H9 (cell line): ENCODE results near the gene VAV1. TPM values are rescaled to one million over a fixed set of nuclear protein-coding genes. Genes with fewer than 3 reads are reported as not detected.

Source experiments
- DNase-seq: peaks from one replicate; pipeline ENCODE4 v3.0.0-alpha.2; 2017
- H2AFZ ChIP-seq: one replicate; pipeline ENCODE4 v1.6.1; 2013; ENCODE audit warnings: mild to moderate bottlenecking, low read length, control low read depth, moderate library complexity
- H2AK5ac ChIP-seq: 2 replicates; pipeline ENCODE4 v1.6.1; 2013; ENCODE audit warnings: low read length, control low read depth, mixed read lengths; ENCODE audit not compliant: insufficient read length
- H2BK120ac ChIP-seq: one replicate; pipeline ENCODE4 v1.6.1; 2013; ENCODE audit warnings: low read depth, mild to moderate bottlenecking, low read length, control low read depth, inconsistent platforms; ENCODE audit not compliant: poor library complexity, severe bottlenecking
- H2BK12ac ChIP-seq: 2 replicates; pipeline ENCODE4 v1.6.1; 2013; ENCODE audit warnings: low read length, control low read depth, mixed read lengths, low read depth; ENCODE audit not compliant: insufficient read length
- H2BK15ac ChIP-seq: 2 replicates; pipeline ENCODE4 v1.6.1; 2013; ENCODE audit warnings: low read depth, low read length, control low read depth
- H2BK20ac ChIP-seq: one replicate; pipeline ENCODE4 v1.6.1; 2013; ENCODE audit warnings: low read depth, mild to moderate bottlenecking, low read length, control low read depth, inconsistent platforms; ENCODE audit not compliant: poor library complexity, severe bottlenecking
- H2BK5ac ChIP-seq: 2 replicates; pipeline ENCODE4 v1.6.1; 2013; ENCODE audit warnings: low read length, control low read depth, mixed read lengths; ENCODE audit not compliant: insufficient read length
- H3K14ac ChIP-seq: 2 replicates; pipeline ENCODE4 v1.6.1; 2013; ENCODE audit warnings: low read length, control low read depth; ENCODE audit not compliant: insufficient read depth
- H3K18ac ChIP-seq: 2 replicates; pipeline ENCODE4 v1.6.1; 2013; ENCODE audit warnings: low read depth, mild to moderate bottlenecking, mixed read lengths, low read length, control low read depth; ENCODE audit not compliant: insufficient read length
- H3K23ac ChIP-seq: 2 replicates; pipeline ENCODE4 v1.6.1; 2013; ENCODE audit warnings: low read length, control low read depth, mixed read lengths, low read depth; ENCODE audit not compliant: insufficient read length
- H3K23me2 ChIP-seq: 2 replicates; pipeline ENCODE4 v1.6.1; 2013; ENCODE audit warnings: low read depth, mild to moderate bottlenecking, mixed read lengths, low read length, control low read depth; ENCODE audit not compliant: insufficient read length, poor library complexity, severe bottlenecking
- H3K27ac ChIP-seq: 2 replicates; pipeline ENCODE4 v1.5.1; 2013; ENCODE audit warnings: low read length, control low read depth, mixed read lengths, low read depth; ENCODE audit not compliant: insufficient read length
- H3K27me3 ChIP-seq: 2 replicates; pipeline ENCODE4 v1.6.1; 2013; ENCODE audit warnings: low read length, control low read depth, inconsistent platforms; ENCODE audit not compliant: insufficient read depth
- H3K4ac ChIP-seq: 2 replicates; pipeline ENCODE4 v1.6.1; 2013; ENCODE audit warnings: low read depth, mild to moderate bottlenecking, control low read depth, inconsistent platforms, low read length, moderate library complexity
- H3K4me1 ChIP-seq: 2 replicates; pipeline ENCODE4 v1.6.1; 2013; ENCODE audit warnings: low read length, control low read depth, inconsistent platforms; ENCODE audit not compliant: insufficient read depth
- H3K4me2 ChIP-seq: 2 replicates; pipeline ENCODE4 v1.6.1; 2013; ENCODE audit warnings: low read length, control low read depth, mixed read lengths; ENCODE audit not compliant: insufficient read length, insufficient read depth
- H3K56ac ChIP-seq: 2 replicates; pipeline ENCODE4 v1.6.1; 2013; ENCODE audit warnings: low read depth, mild to moderate bottlenecking, mixed read lengths, low read length, control low read depth; ENCODE audit not compliant: insufficient read length
- H3K79me1 ChIP-seq: 2 replicates; pipeline ENCODE4 v1.6.1; 2013; ENCODE audit warnings: low read depth, mild to moderate bottlenecking, moderate library complexity, low read length, control low read depth, inconsistent platforms; ENCODE audit not compliant: insufficient read depth, poor library complexity, severe bottlenecking
- H3K79me2 ChIP-seq: 2 replicates; pipeline ENCODE4 v1.6.1; 2013; ENCODE audit warnings: low read length, control low read depth, inconsistent platforms; ENCODE audit not compliant: insufficient read depth
- H3K9ac ChIP-seq: 2 replicates; pipeline ENCODE4 v1.6.1; 2013; ENCODE audit warnings: low read length, control low read depth, mixed read lengths; ENCODE audit not compliant: insufficient read length; ENCODE audit errors: extremely low read depth
- H3K9me3 ChIP-seq: one replicate; pipeline ENCODE4 v1.6.1; 2013; ENCODE audit warnings: low read depth, low read length, inconsistent platforms; ENCODE audit not compliant: control insufficient read depth
- H3T11ph ChIP-seq: one replicate; pipeline ENCODE4 v1.6.1; 2013; ENCODE audit warnings: mild to moderate bottlenecking, low read length, control low read depth, inconsistent platforms
- H4K20me1 ChIP-seq: one replicate; pipeline ENCODE4 v1.6.1; 2013; ENCODE audit not compliant: control insufficient read depth, insufficient read length, insufficient read depth
- H4K5ac ChIP-seq: 2 replicates; pipeline ENCODE4 v1.6.1; 2013; ENCODE audit warnings: low read depth, mild to moderate bottlenecking, mixed read lengths, low read length, control low read depth; ENCODE audit not compliant: insufficient read length
- H4K8ac ChIP-seq: replicated peaks from 2 replicates; pipeline ENCODE4 v1.6.1; 2013; ENCODE audit warnings: low read length, control low read depth, mixed read lengths, low read depth; ENCODE audit not compliant: insufficient read length
- H4K91ac ChIP-seq: 2 replicates; pipeline ENCODE4 v1.6.1; 2013; ENCODE audit warnings: low read depth, mild to moderate bottlenecking, moderate library complexity, mixed read lengths, low read length, control low read depth; ENCODE audit not compliant: insufficient read length
- H3K27ac Mint-ChIP-seq, 3 experiments: 2 replicates in 2 of 3; 3 replicates in 1 of 3; pipeline ENCODE4 v1.8.0; 2020 to 2021; ENCODE audit warnings: mixed read lengths in 3 of 3, mild to moderate bottlenecking in 1 of 3, moderate library complexity in 1 of 3
- H3K27me3 Mint-ChIP-seq: 2 replicates; pipeline ENCODE4 v1.8.0; 2021; ENCODE audit warnings: low read depth, mild to moderate bottlenecking, moderate library complexity, mixed read lengths
- H3K36me3 Mint-ChIP-seq, 3 experiments: 2 replicates in 2 of 3; 3 replicates in 1 of 3; pipeline ENCODE4 v1.8.0; 2020 to 2021; ENCODE audit warnings: low read depth in 3 of 3, mixed read lengths in 3 of 3; ENCODE audit not compliant: insufficient read depth in 1 of 3
- H3K4me1 Mint-ChIP-seq, 2 experiments: 2 replicates each; pipeline ENCODE4 v1.8.0; 2020; ENCODE audit warnings: mixed read lengths in 2 of 2
- H3K4me3 Mint-ChIP-seq, 2 experiments: 2 replicates in 1 of 2; 3 replicates in 1 of 2; pipeline ENCODE4 v1.8.0; 2020 to 2021; ENCODE audit warnings: mild to moderate bottlenecking in 2 of 2, mixed read lengths in 2 of 2, moderate library complexity in 1 of 2
- H3K9me3 Mint-ChIP-seq, 2 experiments: 2 replicates in 1 of 2; 3 replicates in 1 of 2; pipeline ENCODE4 v1.8.0; 2020; ENCODE audit warnings: mild to moderate bottlenecking in 2 of 2, mixed read lengths in 2 of 2, moderate library complexity in 1 of 2
- WGBS: extraction: QIAGEN DNeasy Blood & Tissue Kit; methylation state at CpG from one replicate; pipeline ENCODE4 v1.1.7; 2013; ENCODE audit warnings: missing lambda C conversion rate, low lambda C conversion rate, mixed read lengths; ENCODE audit not compliant: insufficient read length; ENCODE audit errors: extremely low coverage; 5-methylcytosine and 5-hydroxymethylcytosine counted together
- total RNA-seq: library from RNA; stranded (reverse); gene quantifications from 2 replicates; pipeline ENCODE4 v1.2.1, GENCODE V29; 2021
- TF ChIP-seq, protein P1 (sequence below): fragments of 200-600 bp; sonication (generic); conservative IDR thresholded peaks from 3 replicates; pipeline ENCODE4 v1.8.0; 2021; ENCODE audit warnings: antibody characterized with exemption, mild to moderate bottlenecking

The VAV1 gene
- total RNA-seq, 1 experiment from 2014 or later, result 0.90 TPM

DNA sequence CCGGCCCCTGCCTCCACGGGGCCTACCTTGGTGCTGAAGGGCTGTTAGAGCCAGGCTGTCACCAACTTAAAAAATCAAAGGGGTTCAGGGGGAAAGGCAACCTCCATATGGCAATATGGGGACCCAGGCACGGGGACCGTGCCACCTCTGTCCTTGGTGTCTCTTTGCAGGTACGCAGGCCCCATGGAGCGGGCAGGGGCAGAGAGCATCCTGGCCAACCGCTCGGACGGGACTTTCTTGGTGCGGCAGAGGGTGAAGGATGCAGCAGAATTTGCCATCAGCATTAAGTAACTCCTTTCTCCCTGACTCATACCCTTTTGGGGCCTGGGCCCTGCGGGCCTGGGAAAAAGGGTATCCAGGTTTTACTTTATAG lies 75.3 kb downstream of the VAV1 start:
- Histone ChIP-seq H2BK20ac (no peak overlapping the region), H3K14ac (no peak overlapping the region), H3K4me2 (no peak overlapping the region), H3K79me2 (no peaks in the 10 kb centered on the region), H4K5ac (no peak overlapping the region), H3K23ac (no peak overlapping the region), H3K56ac (no peak overlapping the region), H4K20me1 (no peaks in the 10 kb centered on the region), H3K27me3 (no peaks in the 10 kb centered on the region), H2BK12ac (no peak overlapping the region), H2BK120ac (no peak overlapping the region), H3K4me1 (no peaks in the 10 kb centered on the region), H3T11ph (no peak overlapping the region), H3K27ac (no peak overlapping the region), H2BK15ac (no peak overlapping the region), H3K4ac (no peak overlapping the region), H3K79me1 (no peaks in the 10 kb centered on the region), H4K8ac (no peak overlapping the region), H4K91ac (no peak overlapping the region), H3K23me2 (no peaks in the 10 kb centered on the region), H2AK5ac (no peak overlapping the region), H3K9ac (no peak overlapping the region), H3K18ac (no peak overlapping the region), H2BK5ac (no peak overlapping the region), H3K9me3 (no peaks in the 10 kb centered on the region), H2AFZ (no peak overlapping the region)
- DNase-seq, result no peak
- Mint-ChIP-seq H3K4me1 (no peaks in the 10 kb centered on the region), H3K27me3 (no peaks in the 10 kb centered on the region), H3K4me3 (no peak overlapping the region), H3K27ac (no peak overlapping the region), H3K9me3 (peaks cover 0 to 58% of the 10 kb centered on the region in 2 experiments; a peak in 2 of 5 replicates), H3K36me3 (no peaks in the 10 kb centered on the region)
- WGBS, result no CpG with 5 or more reads among the region's 11 CpGs
- TF ChIP-seq, protein P1, sequence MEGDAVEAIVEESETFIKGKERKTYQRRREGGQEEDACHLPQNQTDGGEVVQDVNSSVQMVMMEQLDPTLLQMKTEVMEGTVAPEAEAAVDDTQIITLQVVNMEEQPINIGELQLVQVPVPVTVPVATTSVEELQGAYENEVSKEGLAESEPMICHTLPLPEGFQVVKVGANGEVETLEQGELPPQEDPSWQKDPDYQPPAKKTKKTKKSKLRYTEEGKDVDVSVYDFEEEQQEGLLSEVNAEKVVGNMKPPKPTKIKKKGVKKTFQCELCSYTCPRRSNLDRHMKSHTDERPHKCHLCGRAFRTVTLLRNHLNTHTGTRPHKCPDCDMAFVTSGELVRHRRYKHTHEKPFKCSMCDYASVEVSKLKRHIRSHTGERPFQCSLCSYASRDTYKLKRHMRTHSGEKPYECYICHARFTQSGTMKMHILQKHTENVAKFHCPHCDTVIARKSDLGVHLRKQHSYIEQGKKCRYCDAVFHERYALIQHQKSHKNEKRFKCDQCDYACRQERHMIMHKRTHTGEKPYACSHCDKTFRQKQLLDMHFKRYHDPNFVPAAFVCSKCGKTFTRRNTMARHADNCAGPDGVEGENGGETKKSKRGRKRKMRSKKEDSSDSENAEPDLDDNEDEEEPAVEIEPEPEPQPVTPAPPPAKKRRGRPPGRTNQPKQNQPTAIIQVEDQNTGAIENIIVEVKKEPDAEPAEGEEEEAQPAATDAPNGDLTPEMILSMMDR, result no peak
